Cardiac fibroblast (primary cell): ENCODE measurements around the gene ALK.

Experiments used
- DNase-seq, 2 donors: peaks; one replicate each; pipeline versions ENCODE4 v3.0.0 to v3.0.0-alpha.2; 2010; ENCODE audit warnings: low read depth in 2 of 2
- H3K4me3 ChIP-seq, 2 donors: replicated peaks in 1 of 2; 1 replicate in 1 of 2; 2 replicates in 1 of 2; pipeline ENCODE4 v1.5.1; 2011; ENCODE audit warnings: low read depth in 2 of 2, low read length in 2 of 2, mild to moderate bottlenecking in 2 of 2, moderate library complexity in 1 of 2
- CTCF ChIP-seq: IDR thresholded peaks from one replicate; pipeline ENCODE4 v1.5.1; 2011; ENCODE audit warnings: low read depth, mild to moderate bottlenecking, low read length, inconsistent platforms

ALK gene

GRCh38 chr2:29388071-29388470 lies 533.3 kb downstream of the ALK start:
- DNase-seq, result no peak
- no peak for TF ChIP-seq CTCF
- H3K4me3 ChIP-seq, result no peak overlapping the region

- no peak overlapping the region for H3K4me3 ChIP-seq
- DNase-seq, result peak in 1 of 2 donors; percentile 29
- no peak for TF ChIP-seq CTCF
Observed at GRCh38 chr2:29382486-29382885, 538.9 kb downstream of the ALK start.

- no peak overlapping the region for H3K4me3 ChIP-seq
- DNase-seq, result no peak
- TF ChIP-seq CTCF, result no peak
Observed at GRCh38 chr2:29377788-29378187, 543.6 kb downstream of the ALK start.

GRCh38 chr2:29376541-29376940 lies 544.8 kb downstream of the ALK start:
- H3K4me3 ChIP-seq, result no peak overlapping the region
- DNase-seq, result no peak
- TF ChIP-seq CTCF, result no peak

- no peak overlapping the region for H3K4me3 ChIP-seq
- no peak for DNase-seq
- TF ChIP-seq CTCF, result no peak
Observed at GRCh38 chr2:29375843-29376242, 545.5 kb downstream of the ALK start.

GRCh38 chr2:29374823-29375222 lies 546.6 kb downstream of the ALK start:
- no peak for DNase-seq
- no peak overlapping the region for H3K4me3 ChIP-seq
- TF ChIP-seq CTCF, result no peak

- DNase-seq, result no peak
- no peak overlapping the region for H3K4me3 ChIP-seq
- TF ChIP-seq CTCF, result no peak
Observed at GRCh38 chr2:29373870-29374269, 547.5 kb downstream of the ALK start.
